K562 (cell line): ENCODE measurements around the gene CLNK.

Source experiments
- POLR3A ChIP-seq: IDR thresholded peaks from 2 replicates; pipeline ENCODE4 v1.6.1; 2011; ENCODE audit warnings: borderline replicate concordance, mild to moderate bottlenecking, moderate library complexity; ENCODE audit not compliant: insufficient read length, insufficient read depth; ENCODE audit errors: extremely low read depth
- TEAD4 ChIP-seq, 2 experiments: sonication (generic) in 1 of 2; formaldehyde crosslinking in 1 of 2; IDR thresholded peaks; 2 replicates each; pipeline versions ENCODE4 v1.6.1 to v1.8.0; 2012 to 2022; ENCODE audit warnings: borderline replicate concordance in 1 of 2, inconsistent platforms in 1 of 2, low read length in 1 of 2, mild to moderate bottlenecking in 1 of 2, missing genetic modification reagents in 1 of 2
- ZFP1 ChIP-seq: fragments of 450-650 bp; formaldehyde crosslinking; IDR thresholded peaks from 2 replicates; pipeline ENCODE4 v1.4.0; 2020; ENCODE audit warnings: mild to moderate bottlenecking, mixed read lengths
- ZNF398 ChIP-seq: fragments of 250-450 bp; sonication (Bioruptor Pico); IDR thresholded peaks from 2 replicates; pipeline ENCODE4 v1.8.0; 2021; ENCODE audit warnings: moderate library complexity, mild to moderate bottlenecking, inconsistent platforms

DNA sequence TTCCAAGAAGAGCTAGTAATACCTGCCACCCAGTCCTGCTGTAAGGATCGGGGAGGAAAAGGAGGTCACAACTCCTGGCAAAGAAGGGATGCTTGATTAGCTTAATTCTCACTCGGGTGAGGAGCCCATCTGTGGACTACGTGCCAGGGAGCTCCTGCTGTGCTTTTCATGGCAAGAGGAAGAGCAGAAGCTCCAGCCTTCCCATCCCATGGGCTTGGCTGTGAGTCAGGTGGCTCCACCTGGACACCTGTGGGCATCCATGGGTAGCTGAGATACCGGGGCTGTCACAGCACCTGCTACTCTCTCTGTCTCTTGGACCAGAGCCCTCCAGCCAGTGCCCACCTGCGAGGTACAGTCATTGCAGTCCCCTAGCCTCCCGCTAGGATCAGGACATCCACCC lies 18.0 kb downstream of the CLNK start:
- TF ChIP-seq ZFP1 (CRISPR knock-in tag), result no peak
- no peak for TF ChIP-seq ZNF398
- TF ChIP-seq POLR3A, result no peak
- TF ChIP-seq TEAD4 (IDR thresholded peaks at IDR 0.05; ENCODE audit: low read length), result no peak
- TF ChIP-seq TEAD4 (CRISPR knock-in tag; IDR thresholded peaks at IDR 0.05; ENCODE audit: borderline replicate concordance), result no peak
